Bladder microvascular endothelial cell (primary cell): ENCODE measurements around the gene CDC34. TPM values are rescaled to one million over a fixed set of nuclear protein-coding genes. Genes with fewer than 3 reads are reported as not detected.

ENCODE experiments used
- total RNA-seq: library from RNA; depleted of rRNA; stranded (reverse); fragments of >200 nt; gene quantifications from 2 replicates; pipeline ENCODE4 v1.2.3, GENCODE V29; 2014

The CDC34 gene
- 104 and 109 TPM in 2 replicates for total RNA-seq

GRCh38 chr19:531753-532560, at the start of gene CDC34:
CDC34 (plus strand) TSS chr19:531760; CDS start chr19:531932, 172 bp downstream.

GRCh38 chr19:496112-496665, 35.4 kb upstream of the CDC34 start, which contains the start of gene MADCAM1:
MADCAM1 (plus strand) TSS chr19:496486; CDS start chr19:496500, 14 bp downstream.

GRCh38 chr19:507286-508203, 24.0 kb upstream of the CDC34 start, which contains the start of gene TPGS1:
TPGS1 (plus strand) TSS chr19:507497; CDS start chr19:507507, 10 bp downstream.

GRCh38 chr19:543910-544608, 12.5 kb downstream of the CDC34 start, which contains the start of gene GZMM:
GZMM (plus strand) TSS chr19:544053; CDS start chr19:544072, 19 bp downstream.

GRCh38 chr19:572140-572742, 40.7 kb downstream of the CDC34 start, which contains the start of gene BSG:
BSG (plus strand) TSS chr19:572596; CDS start chr19:572635, 39 bp downstream.

GRCh38 chr19:589693-590395, 58.3 kb downstream of the CDC34 start, which contains the start of gene HCN2:
HCN2 (plus strand) TSS chr19:589881; CDS start chr19:589946, 65 bp downstream.

Other genes with a start within 250 kb of the CDC34 start
- 32.4 and 89.1 TPM in 2 replicates for gene PLPP2, start 240.4 kb upstream of the CDC34 start, total RNA-seq
- 11.8 and 35.4 TPM in 2 replicates for gene MIER2, start 187.0 kb upstream of the CDC34 start, total RNA-seq
- 0.32 and 3.5 TPM in 2 replicates for gene C2CD4C, start 122.6 kb upstream of the CDC34 start, total RNA-seq
- gene SHC2, start 70.7 kb upstream of the CDC34 start, total RNA-seq: 1.8 and 15.8 TPM in 2 replicates
- gene MADCAM1, start 35.3 kb upstream of the CDC34 start, total RNA-seq: 0.06 TPM in 1 of 2 replicates, not detected in the other
- 14.0 and 34.5 TPM in 2 replicates for gene TPGS1, start 24.3 kb upstream of the CDC34 start, total RNA-seq
- gene GZMM, start 12.3 kb downstream of the CDC34 start, total RNA-seq: not detected in 2 replicates
- gene BSG, start 40.8 kb downstream of the CDC34 start, total RNA-seq: 219 and 355 TPM in 2 replicates
- 0.32 and 1.8 TPM in 2 replicates for gene HCN2, start 58.1 kb downstream of the CDC34 start, total RNA-seq
- gene POLRMT, start 101.8 kb downstream of the CDC34 start, total RNA-seq: 19.3 and 34.0 TPM in 2 replicates
- gene FGF22, start 108.1 kb downstream of the CDC34 start, total RNA-seq: under 0.01 TPM in 1 of 2 replicates, not detected in the other
- gene RNF126, start 131.5 kb downstream of the CDC34 start, total RNA-seq: 17.3 and 25.2 TPM in 2 replicates
- gene FSTL3, start 144.6 kb downstream of the CDC34 start, total RNA-seq: 4.5 and 13.2 TPM in 2 replicates
- 0.16 TPM in 1 of 2 replicates, not detected in the other for gene PRSS57, start 163.7 kb downstream of the CDC34 start, total RNA-seq
- 13.6 and 65.8 TPM in 2 replicates for gene PALM, start 177.2 kb downstream of the CDC34 start, total RNA-seq
- gene MISP, start 219.4 kb downstream of the CDC34 start, total RNA-seq: not detected in 2 replicates